BJ (cell line): ENCODE data around the gene ECSCR. TPM values are rescaled to one million over a fixed set of nuclear protein-coding genes. Genes with fewer than 3 reads are reported as not detected.

ENCODE experiments used
- CTCF ChIA-PET: fragments of 350-600 bp; formaldehyde crosslinking; extraction: SDS; loops from one replicate; lab custom pipeline; 2021; ENCODE audit warnings: antibody characterized with exemption, inconsistent platforms; lab: Yijun Ruan, JAX
- POLR2A ChIA-PET: fragments of 300-600 bp; sonication (Branson Sonifier 250); formaldehyde crosslinking; extraction: SDS; loops from one replicate; lab custom pipeline; 2021; ENCODE audit warnings: antibody characterized with exemption; lab: Charles Lee
- DNase-seq: peaks from one replicate; pipeline ENCODE4 v3.0.0-alpha.2; 2011; ENCODE audit warnings: low read depth
- H3K27me3 ChIP-seq: 2 replicates; pipeline ENCODE4 v1.6.0; 2011; ENCODE audit warnings: low read length; ENCODE audit not compliant: control insufficient read depth, insufficient read depth
- H3K36me3 ChIP-seq: 2 replicates; pipeline ENCODE4 v1.5.1; 2011; ENCODE audit warnings: low read length; ENCODE audit not compliant: control insufficient read depth, insufficient read depth
- H3K4me3 ChIP-seq: 2 replicates; pipeline ENCODE4 v1.5.1; 2011; ENCODE audit warnings: low read depth, mild to moderate bottlenecking, control low read depth, low read length
- CTCF ChIP-seq: IDR thresholded peaks from 2 replicates; pipeline ENCODE4 v1.5.1; 2011; ENCODE audit warnings: low read depth, mild to moderate bottlenecking, control low read depth, inconsistent platforms, low read length, moderate library complexity; ENCODE audit not compliant: insufficient read depth
- polyA plus RNA-seq: library from polyadenylated mRNA; depleted of rRNA; stranded (reverse); fragments of >200 nt; gene quantifications from 2 replicates; pipeline ENCODE4 v1.2.3, GENCODE V29; 2011; rRNA removed
- small RNA-seq: library from RNA; depleted of rRNA; stranded (forward); fragments of <200 nt; gene quantifications from one replicate; pipeline ENCODE3, GENCODE V24; 2012; ENCODE audit warnings: low replicate concordance, low read depth; ENCODE audit not compliant: insufficient read length

The ECSCR gene
- polyA plus RNA-seq, 1 experiment: 0.38 TPM

DNA sequence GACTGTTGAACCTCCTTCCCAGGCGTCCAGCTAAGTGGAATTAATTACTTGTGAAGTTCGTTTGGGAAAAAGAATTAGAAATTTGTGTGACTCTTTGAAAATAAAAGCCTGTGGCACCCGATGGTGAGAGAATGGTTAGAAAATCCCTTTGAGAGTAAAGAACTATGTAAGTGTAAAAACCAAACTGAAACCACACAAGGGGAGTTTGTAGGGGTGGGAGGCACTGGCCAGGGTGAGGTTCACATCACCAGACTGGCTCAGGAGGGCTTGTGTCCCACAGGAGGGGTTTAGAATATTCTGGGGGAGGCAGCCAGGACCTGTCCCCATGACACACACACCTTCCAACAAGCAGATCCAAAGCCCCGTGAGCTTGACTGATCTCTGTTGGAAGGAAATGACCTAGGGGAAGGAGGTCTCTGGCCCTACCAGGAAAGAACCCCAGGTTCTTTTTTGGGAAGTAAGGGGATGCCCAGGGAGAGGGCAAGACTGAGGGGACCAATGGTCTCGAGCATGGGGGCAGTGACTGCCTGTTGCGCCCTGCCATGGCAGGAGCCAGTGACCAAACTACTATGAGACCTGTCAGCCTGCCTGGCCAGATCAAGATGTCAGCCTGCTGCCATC is 62.9 kb downstream of the ECSCR start:
- ChIA-PET POLR2A (no interaction called here), CTCF (no interaction called here)
- Histone ChIP-seq H3K36me3 (no peaks in the 10 kb centered on the region), H3K27me3 (no peaks in the 10 kb centered on the region), H3K4me3 (no peak overlapping the region)
- DNase-seq: no peak
- TF ChIP-seq CTCF: no peak

Small RNA genes within 50 kb of the gene (small RNA-seq; reads per million reads assigned to genes)
- not detected for gene RNU5B-4P

Other genes with a start within 250 kb of the ECSCR start
- 76.5 and 97.0 TPM in 2 replicates for gene MATR3, start 169.0 kb downstream of the ECSCR start, polyA plus RNA-seq
- 35.4 and 65.2 TPM in 2 replicates for gene PAIP2, start 120.9 kb downstream of the ECSCR start, polyA plus RNA-seq
- not detected in 2 replicates for gene SLC23A1, start 79.4 kb downstream of the ECSCR start, polyA plus RNA-seq
- gene MZB1, start 72.8 kb downstream of the ECSCR start, polyA plus RNA-seq: not detected in 2 replicates
- gene PROB1, start 67.6 kb downstream of the ECSCR start, polyA plus RNA-seq: 0.23 and 0.40 TPM in 2 replicates
- gene SPATA24, start 58.7 kb downstream of the ECSCR start, polyA plus RNA-seq: 3.4 and 4.5 TPM in 2 replicates
- 5.2 and 9.3 TPM in 2 replicates for gene DNAJC18, start 23.2 kb downstream of the ECSCR start, polyA plus RNA-seq
- gene SMIM33, start 8.3 kb upstream of the ECSCR start, polyA plus RNA-seq: not detected in 2 replicates
- 110 and 194 TPM in 2 replicates for gene STING1, start 20.0 kb upstream of the ECSCR start, polyA plus RNA-seq
- gene UBE2D2, start 98.6 kb upstream of the ECSCR start, polyA plus RNA-seq: 18.2 and 48.7 TPM in 2 replicates
- gene CXXC5, start 185.6 kb upstream of the ECSCR start, polyA plus RNA-seq: 36.5 and 50.4 TPM in 2 replicates